Calu3 (cell line): ENCODE data around the gene SAMD5. TPM values are rescaled to one million over a fixed set of nuclear protein-coding genes. Genes with fewer than 3 reads are reported as not detected.

Experiments
- BruUV-seq: library from RNA; stranded (reverse); fragments of 400-500 nt; replicated peaks from 2 replicates; lab custom pipeline; 2021; lab: Mats Ljungman, UMichigan
- CTCF ChIA-PET: fragments of 300-600 bp; sonication (Branson Sonifier 250); formaldehyde crosslinking; loops from one replicate; lab custom pipeline; 2022; ENCODE audit warnings: antibody characterized with exemption; lab: Charles Lee
- DNase-seq: peaks from one replicate; pipeline ENCODE4 v3.0.0; 2022
- H3K27ac Mint-ChIP-seq: one replicate; pipeline ENCODE4 v1.8.0; 2022; ENCODE audit warnings: mixed read lengths; ENCODE audit not compliant: unreplicated experiment
- H3K27me3 Mint-ChIP-seq: one replicate; pipeline ENCODE4 v1.8.0; 2022; ENCODE audit warnings: mixed read lengths; ENCODE audit not compliant: unreplicated experiment
- H3K36me3 Mint-ChIP-seq: one replicate; pipeline ENCODE4 v1.8.0; 2022; ENCODE audit warnings: mild to moderate bottlenecking, moderate library complexity, mixed read lengths; ENCODE audit not compliant: insufficient read depth, unreplicated experiment
- H3K4me1 Mint-ChIP-seq: one replicate; pipeline ENCODE4 v1.8.0; 2022; ENCODE audit warnings: mild to moderate bottlenecking, low read depth, mixed read lengths; ENCODE audit not compliant: unreplicated experiment
- H3K4me3 Mint-ChIP-seq: one replicate; pipeline ENCODE4 v1.8.0; 2022; ENCODE audit warnings: mild to moderate bottlenecking, low read depth, moderate library complexity, mixed read lengths; ENCODE audit not compliant: unreplicated experiment
- H3K9me3 Mint-ChIP-seq: one replicate; pipeline ENCODE4 v1.8.0; 2022; ENCODE audit warnings: low read depth, mixed read lengths; ENCODE audit not compliant: unreplicated experiment
- intact Hi-C: fragments of 100-400 bp; cut with micrococcal nuclease; formaldehyde crosslinking; loops from one replicate; pipeline ENCODE4 v1.10.0; 2022; ENCODE audit not compliant: unreplicated experiment
- total RNA-seq: library from RNA; stranded (reverse); gene quantifications from 2 replicates; pipeline ENCODE4 v1.2.3, GENCODE V29; 2022
- TF ChIP-seq, protein P1 (sequence below): fragments of 200-600 bp; IDR thresholded peaks from one replicate; pipeline ENCODE4 v1.8.0; 2022; ENCODE audit warnings: antibody characterized with exemption; ENCODE audit not compliant: unreplicated experiment

SAMD5 gene
- total RNA-seq, 1 experiment from 2014 or later, result 0.76 TPM

DNA sequence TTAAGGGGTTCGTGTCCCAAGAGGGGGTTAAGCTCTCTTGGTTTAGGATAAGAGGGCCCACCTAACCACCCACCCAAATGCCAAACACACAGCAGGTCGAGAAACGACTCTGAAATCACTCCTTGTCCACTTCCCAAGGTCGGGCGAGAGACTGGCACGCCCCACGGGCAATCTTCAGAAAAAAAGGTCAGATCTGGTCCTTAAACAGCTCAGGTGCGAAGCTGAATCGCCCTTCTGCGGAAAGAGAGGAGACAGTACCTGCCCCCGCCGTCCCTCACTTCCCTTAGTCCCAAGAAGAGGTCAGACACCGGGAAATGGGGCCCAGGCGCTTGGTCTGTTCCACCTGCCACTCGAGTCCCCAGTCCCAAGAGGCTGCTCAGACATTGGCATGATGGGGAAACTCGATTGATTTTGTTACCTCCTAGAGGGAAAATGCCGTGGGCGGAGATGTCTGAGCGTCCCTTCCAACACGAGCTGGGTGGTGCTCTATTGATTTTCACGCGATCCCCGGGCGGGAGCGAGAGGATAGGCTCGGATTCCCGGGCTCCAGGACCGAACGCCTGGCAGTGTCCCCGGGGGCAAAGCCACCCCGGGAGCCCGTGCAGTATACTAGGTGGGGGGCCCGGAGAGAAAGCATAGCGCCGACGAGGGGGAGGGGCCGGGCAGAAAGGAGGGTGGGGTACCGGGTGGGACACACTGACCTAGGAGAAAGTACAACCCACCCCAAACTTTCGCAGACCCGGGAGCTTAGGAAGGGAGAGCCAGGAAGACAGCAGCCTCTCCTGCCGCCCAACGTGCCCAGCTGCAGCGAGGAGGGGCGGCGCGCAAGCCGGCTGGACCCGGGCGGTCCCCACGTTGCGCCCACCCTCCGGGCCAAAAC lies 1.1 kb upstream of the SAMD5 start:
- H3K36me3 Mint-ChIP-seq, result peaks cover 13% of the 10 kb centered on the region
- peak; percentile 2 for DNase-seq
- no peaks in the 10 kb centered on the region for H3K9me3 Mint-ChIP-seq
- TF ChIP-seq, protein P1, sequence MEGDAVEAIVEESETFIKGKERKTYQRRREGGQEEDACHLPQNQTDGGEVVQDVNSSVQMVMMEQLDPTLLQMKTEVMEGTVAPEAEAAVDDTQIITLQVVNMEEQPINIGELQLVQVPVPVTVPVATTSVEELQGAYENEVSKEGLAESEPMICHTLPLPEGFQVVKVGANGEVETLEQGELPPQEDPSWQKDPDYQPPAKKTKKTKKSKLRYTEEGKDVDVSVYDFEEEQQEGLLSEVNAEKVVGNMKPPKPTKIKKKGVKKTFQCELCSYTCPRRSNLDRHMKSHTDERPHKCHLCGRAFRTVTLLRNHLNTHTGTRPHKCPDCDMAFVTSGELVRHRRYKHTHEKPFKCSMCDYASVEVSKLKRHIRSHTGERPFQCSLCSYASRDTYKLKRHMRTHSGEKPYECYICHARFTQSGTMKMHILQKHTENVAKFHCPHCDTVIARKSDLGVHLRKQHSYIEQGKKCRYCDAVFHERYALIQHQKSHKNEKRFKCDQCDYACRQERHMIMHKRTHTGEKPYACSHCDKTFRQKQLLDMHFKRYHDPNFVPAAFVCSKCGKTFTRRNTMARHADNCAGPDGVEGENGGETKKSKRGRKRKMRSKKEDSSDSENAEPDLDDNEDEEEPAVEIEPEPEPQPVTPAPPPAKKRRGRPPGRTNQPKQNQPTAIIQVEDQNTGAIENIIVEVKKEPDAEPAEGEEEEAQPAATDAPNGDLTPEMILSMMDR, result no peak
- intact Hi-C loops, result loop anchor here (1.0 to 10.0 kb wide), 4 partner anchors 467 to 957 kb away; no protein-coding TSS in a partner anchor
- H3K27me3 Mint-ChIP-seq, result peaks cover 27% of the 10 kb centered on the region
- no peak overlapping the region for H3K27ac Mint-ChIP-seq
- H3K4me3 Mint-ChIP-seq, result peak overlapping the region; percentile 89
- BruUV-seq, result no TSS peak
- CTCF ChIA-PET, result interaction anchor here (0.6 kb wide), 1 partner anchor 669 kb away, joined by 5 read pairs; no protein-coding TSS in a partner anchor
- H3K4me1 Mint-ChIP-seq, result peaks cover 19% of the 10 kb centered on the region

- H3K36me3 Mint-ChIP-seq, result peaks cover 13% of the 10 kb centered on the region
- BruUV-seq, result no TSS peak
- peak overlapping the region; percentile 89 for H3K4me3 Mint-ChIP-seq
- CTCF ChIA-PET, result no interaction called here
- H3K4me1 Mint-ChIP-seq, result peaks cover 19% of the 10 kb centered on the region
- H3K9me3 Mint-ChIP-seq, result no peaks in the 10 kb centered on the region
- no peak for DNase-seq
- peaks cover 27% of the 10 kb centered on the region for H3K27me3 Mint-ChIP-seq
- H3K27ac Mint-ChIP-seq, result no peak overlapping the region
- intact Hi-C loops, result loop anchor here (10.0 kb wide), 2 partner anchors 466 to 956 kb away; no protein-coding TSS in a partner anchor
- TF ChIP-seq, protein P1, result no peak
Measured at GRCh38 chr6:147508866-147509608, 547 bp downstream of the SAMD5 start.

GRCh38 chr6:147509891-147510290 lies 1.4 kb downstream of the SAMD5 start:
- CTCF ChIA-PET, result no interaction called here
- no peak for DNase-seq
- H3K36me3 Mint-ChIP-seq, result peaks cover 13% of the 10 kb centered on the region
- H3K27me3 Mint-ChIP-seq, result peaks cover 27% of the 10 kb centered on the region
- intact Hi-C loops, result loop anchor here (10.0 kb wide), 2 partner anchors 465 to 955 kb away; no protein-coding TSS in a partner anchor
- peaks cover 19% of the 10 kb centered on the region for H3K4me1 Mint-ChIP-seq
- peak overlapping the region; percentile 89 for H3K4me3 Mint-ChIP-seq
- H3K27ac Mint-ChIP-seq, result no peak overlapping the region
- H3K9me3 Mint-ChIP-seq, result no peaks in the 10 kb centered on the region
- TF ChIP-seq, protein P1, result no peak
- no TSS peak for BruUV-seq

DNA sequence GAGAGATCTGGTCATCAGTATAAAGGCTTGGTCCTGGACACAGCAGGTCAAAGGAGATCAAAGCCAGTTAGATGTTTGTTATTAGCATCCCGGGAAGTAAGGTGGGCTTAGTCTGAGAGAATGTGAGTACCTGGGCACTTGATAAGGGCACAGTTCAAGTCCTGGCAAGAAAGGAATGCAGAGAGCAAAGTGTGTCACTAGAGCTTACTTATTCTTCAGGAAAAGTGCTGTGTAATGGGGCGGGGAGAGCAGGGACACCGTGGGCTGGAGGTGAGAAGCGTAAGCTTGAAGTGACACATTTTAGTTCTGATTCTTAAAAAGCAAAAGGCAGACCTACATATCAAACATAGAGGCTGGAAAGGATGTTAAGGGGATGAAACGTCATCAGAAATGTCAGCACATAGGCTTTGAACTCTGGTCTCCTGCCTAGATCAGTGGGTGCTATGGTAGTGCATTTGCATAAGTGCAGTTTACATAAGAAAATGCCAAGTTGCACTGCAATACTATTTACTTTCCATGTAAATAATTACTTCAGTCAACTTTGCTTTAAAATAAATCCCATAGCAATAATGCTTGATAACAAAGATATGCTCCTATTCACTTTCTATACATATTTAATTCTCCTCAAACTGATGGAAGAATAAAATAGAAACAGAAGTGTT lies 2.6 kb downstream of the SAMD5 start:
- BruUV-seq, result no TSS peak
- H3K9me3 Mint-ChIP-seq, result peaks cover 3% of the 10 kb centered on the region
- peaks cover 19% of the 10 kb centered on the region for H3K4me1 Mint-ChIP-seq
- TF ChIP-seq, protein P1, result no peak
- H3K27me3 Mint-ChIP-seq, result peaks cover 27% of the 10 kb centered on the region
- intact Hi-C loops, result no loop called here
- DNase-seq, result no peak
- no peak overlapping the region for H3K27ac Mint-ChIP-seq
- CTCF ChIA-PET, result no interaction called here
- no peak overlapping the region for H3K4me3 Mint-ChIP-seq
- peaks cover 13% of the 10 kb centered on the region for H3K36me3 Mint-ChIP-seq
